Panc1 (cell line): ENCODE data around the gene TWF1. TPM values are rescaled to one million over a fixed set of nuclear protein-coding genes. Genes with fewer than 3 reads are reported as not detected.

Experiments
- ATAC-seq: fragments of 200-7000 bp; cut with Tn5 transposase; 2 replicates; pipeline ENCODE4 v1.9.1; 2020; ENCODE audit warnings: mild to moderate bottlenecking, moderate library complexity
- BruUV-seq: library from RNA; stranded (reverse); fragments of 400-500 nt; replicated peaks from 2 replicates; lab custom pipeline; 2021; lab: Mats Ljungman, UMichigan
- CTCF ChIA-PET: fragments of 300-600 bp; sonication (Branson Sonifier 250); formaldehyde crosslinking; loops from one replicate; lab custom pipeline; 2022; ENCODE audit warnings: antibody characterized with exemption; lab: Charles Lee
- POLR2A ChIA-PET: fragments of 300-600 bp; sonication (Branson Sonifier 250); formaldehyde crosslinking; loops from one replicate; lab custom pipeline; 2022; ENCODE audit warnings: antibody characterized with exemption; lab: Charles Lee
- DNase-seq: peaks from one replicate; pipeline ENCODE4 v3.0.0-alpha.2; 2010; ENCODE audit warnings: low read depth, low spot score
- H3K27ac ChIP-seq: 2 replicates; pipeline ENCODE4 v1.5.1; 2011; ENCODE audit warnings: mild to moderate bottlenecking, low read length, inconsistent platforms
- H3K27me3 ChIP-seq: fragments of 200-500 bp; sonication (Bioruptor generic); 2 replicates; pipeline ENCODE4 v1.6.0; 2014; ENCODE audit warnings: low read length, inconsistent platforms; ENCODE audit not compliant: control insufficient read depth, insufficient read depth
- H3K36me3 ChIP-seq: fragments of 200-500 bp; sonication (Bioruptor generic); 2 replicates; pipeline ENCODE4 v1.5.1; 2014; ENCODE audit warnings: inconsistent platforms, mild to moderate bottlenecking, low read length, moderate library complexity; ENCODE audit not compliant: control insufficient read depth, insufficient read depth
- H3K4me1 ChIP-seq: 2 replicates; pipeline ENCODE4 v1.5.1; 2011; ENCODE audit warnings: inconsistent platforms, mild to moderate bottlenecking, low read length, moderate library complexity; ENCODE audit not compliant: control insufficient read depth, insufficient read depth
- H3K4me3 ChIP-seq, 2 experiments: 2 replicates each; pipeline ENCODE4 v1.5.1; 2011 to 2012; ENCODE audit warnings: low read depth in 2 of 2, low read length in 2 of 2, mild to moderate bottlenecking in 2 of 2, inconsistent platforms in 1 of 2, moderate library complexity in 1 of 2
- H3K9me3 ChIP-seq: fragments of 200-500 bp; sonication (Bioruptor generic); 2 replicates; pipeline ENCODE4 v1.5.1; 2014; ENCODE audit warnings: low read depth, mild to moderate bottlenecking, inconsistent platforms, low read length, moderate library complexity; ENCODE audit not compliant: control insufficient read depth, insufficient read depth
- CTCF ChIP-seq: fragments of 450-650 bp; IDR thresholded peaks from 2 replicates; pipeline ENCODE4 v1.5.1; 2017; ENCODE audit warnings: mild to moderate bottlenecking
- POLR2AphosphoS5 ChIP-seq: IDR thresholded peaks from 2 replicates; pipeline ENCODE4 v1.6.1; 2012; ENCODE audit warnings: mild to moderate bottlenecking, low read depth, low read length, moderate library complexity
- REST ChIP-seq, 2 experiments: IDR thresholded peaks; 2 replicates each; pipeline ENCODE4 v1.6.1; 2011 to 2012; ENCODE audit warnings: low read depth in 2 of 2, control low read depth in 1 of 2, low read length in 1 of 2, mild to moderate bottlenecking in 1 of 2, moderate library complexity in 1 of 2; ENCODE audit not compliant: insufficient read depth in 1 of 2
- SIN3A ChIP-seq: IDR thresholded peaks from 2 replicates; pipeline ENCODE4 v1.6.1; 2012; ENCODE audit warnings: low read depth, mild to moderate bottlenecking, low read length, moderate library complexity, borderline replicate concordance; ENCODE audit not compliant: insufficient read depth
- TCF7L2 ChIP-seq: IDR thresholded peaks from 2 replicates; pipeline ENCODE4 v1.6.1; 2011; ENCODE audit warnings: mild to moderate bottlenecking, low read depth, low read length, inconsistent platforms
- in situ Hi-C: cut with HindIII; loops from 2 replicates; pipeline ENCODE4 v1.10.0; 2016; ENCODE audit warnings: low sequenced_read_pairs, low pct_unique_long_range_greater_than_20kb
- intact Hi-C: fragments of 100-400 bp; cut with micrococcal nuclease; formaldehyde crosslinking; loops from one replicate; pipeline ENCODE4 v1.10.0; 2022; ENCODE audit not compliant: unreplicated experiment
- total RNA-seq: library from RNA; stranded (reverse); gene quantifications from one replicate; pipeline ENCODE4 v1.2.1, GENCODE V29; 2021; ENCODE audit not compliant: unreplicated experiment

Gene TWF1
- total RNA-seq, 1 experiment from 2014 or later: 103 TPM

- POLR2A ChIA-PET: no interaction called here
- BruUV-seq: no TSS peak
- no peaks in the 10 kb centered on the region for H3K27me3 ChIP-seq
- H3K9me3 ChIP-seq: no peaks in the 10 kb centered on the region
- in situ Hi-C loops: no loop called here
- DNase-seq (no peak), ATAC-seq (no peak)
- no peak for TF ChIP-seq REST (IDR thresholded peaks at IDR 0.05; ENCODE audit: insufficient read depth in 1 of 2, low read depth in 2 of 2, low read length in 1 of 2)
- TF ChIP-seq POLR2AphosphoS5: no peak
- no peak for TF ChIP-seq TCF7L2
- TF ChIP-seq SIN3A: no peak
- TF ChIP-seq CTCF: no peak
- no peak overlapping the region for H3K4me3 ChIP-seq
- intact Hi-C loops: no loop called here
- no peaks in the 10 kb centered on the region; the same call in 1 of the 2 replicates for H3K36me3 ChIP-seq
- no peaks in the 10 kb centered on the region for H3K4me1 ChIP-seq
- H3K27ac ChIP-seq: no peak overlapping the region
- CTCF ChIA-PET: no interaction called here
Measured at GRCh38 chr12:43750814-43751213, 55.3 kb downstream of the TWF1 start.

GRCh38 chr12:43749016-43749415, 57.1 kb downstream of the TWF1 start:
- DNase-seq (no peak), ATAC-seq (no peak)
- Histone ChIP-seq H3K4me1 (no peaks in the 10 kb centered on the region), H3K9me3 (no peaks in the 10 kb centered on the region), H3K36me3 (peaks cover under 1% of the 10 kb centered on the region), H3K27me3 (no peaks in the 10 kb centered on the region), H3K4me3 (no peak overlapping the region), H3K27ac (no peak overlapping the region)
- in situ Hi-C loops (no loop called here), intact Hi-C loops (no loop called here)
- BruUV-seq: no TSS peak
- CTCF ChIA-PET: no interaction called here
- POLR2A ChIA-PET: no interaction called here
- TF ChIP-seq REST (IDR thresholded peaks at IDR 0.05; ENCODE audit: insufficient read depth in 1 of 2, low read depth in 2 of 2, low read length in 1 of 2): no peak
- TF ChIP-seq POLR2AphosphoS5: no peak
- no peak for TF ChIP-seq TCF7L2
- no peak for TF ChIP-seq SIN3A
- no peak for TF ChIP-seq CTCF
